Sigmoid colon (tissue), 7 donors: Measurements from ENCODE around the gene SERPINB1. TPM values are rescaled to one million over a fixed set of nuclear protein-coding genes. Genes with fewer than 3 reads are reported as not detected.

Experiments used
- DNase-seq: peaks from one replicate; pipeline ENCODE4 v3.0.0-alpha.2; 2019
- H3K27ac ChIP-seq, 4 donors: fragments of 200-600 bp; sonication (generic); one replicate each; pipeline ENCODE4 v1.5.1; 2016 to 2019; ENCODE audit warnings: mild to moderate bottlenecking in 1 of 4
- H3K27me3 ChIP-seq, 3 donors: fragments of 200-600 bp; sonication (generic); one replicate each; pipeline ENCODE4 v1.5.1; 2019; ENCODE audit warnings: mild to moderate bottlenecking in 1 of 3
- H3K36me3 ChIP-seq, 4 donors: fragments of 200-600 bp; sonication (generic); one replicate each; pipeline ENCODE4 v1.5.1; 2016 to 2019
- H3K4me1 ChIP-seq, 4 donors: fragments of 200-600 bp; sonication (generic); one replicate each; pipeline ENCODE4 v1.5.1; 2017 to 2019
- H3K4me3 ChIP-seq, 4 donors: fragments of 200-600 bp; sonication (generic); one replicate each; pipeline ENCODE4 v1.5.1; 2017 to 2019; ENCODE audit warnings: mild to moderate bottlenecking in 2 of 4, moderate library complexity in 1 of 4
- H3K9me3 ChIP-seq, 4 donors: fragments of 200-600 bp in 3 of 4; sonication (generic) in 3 of 4; one replicate each; pipeline versions ENCODE4 v1.5.1 to v1.6.1; 2013 to 2019
- EP300 ChIP-seq, 4 donors: sonication (generic); formaldehyde crosslinking; IDR thresholded peaks; one replicate each; pipeline ENCODE4 v1.6.1; 2017; ENCODE audit warnings: antibody characterized with exemption in 4 of 4
- POLR2A ChIP-seq, 2 donors: fragments of 450-650 bp; IDR thresholded peaks; one replicate each; pipeline ENCODE4 v1.6.1; 2016; ENCODE audit warnings: antibody characterized with exemption in 2 of 2, mild to moderate bottlenecking in 2 of 2, moderate library complexity in 2 of 2
- POLR2AphosphoS5 ChIP-seq, 4 donors: sonication (generic); formaldehyde crosslinking; IDR thresholded peaks; one replicate each; pipeline ENCODE4 v1.6.1; 2017; ENCODE audit warnings: antibody characterized with exemption in 4 of 4
- WGBS, 2 donors: extraction: QIAGEN DNeasy Blood & Tissue Kit; methylation state at CpG; one replicate each; pipeline ENCODE4 v1.1.7; 2013; 5-methylcytosine and 5-hydroxymethylcytosine counted together
- intact Hi-C: fragments of 100-400 bp; cut with DNase I; formaldehyde crosslinking; loops from one replicate; pipeline ENCODE4 v1.15.1; 2023
- polyA plus RNA-seq, 3 donors: library from polyadenylated mRNA; stranded (reverse); fragments of 200-250 nt; gene quantifications; one replicate each; pipeline ENCODE4 v1.2.3, GENCODE V29; 2013
- total RNA-seq, 4 donors: library from RNA; depleted of rRNA; stranded (reverse); fragments of >200 nt; gene quantifications; one replicate each; pipeline ENCODE4 v1.1.0, GENCODE V29; 2016
- TF ChIP-seq, protein P1 (sequence below), 4 experiments: fragments of 450-650 bp in 3 of 4; fragments of 200-600 bp in 1 of 4; IDR thresholded peaks; one replicate each; pipeline ENCODE4 v1.5.1; 2016 to 2019; ENCODE audit warnings: antibody characterized with exemption in 4 of 4, mild to moderate bottlenecking in 3 of 4, moderate library complexity in 2 of 4
- donor health status: healthy with polysubstance abuse.
- donor health status: Bipolar disorder and iron deficiency.
- donor health status: healthy.

Gene SERPINB1
- total and polyA plus RNA-seq, 7 donors, result 19.6 to 230 (median 88.0) TPM

DNA sequence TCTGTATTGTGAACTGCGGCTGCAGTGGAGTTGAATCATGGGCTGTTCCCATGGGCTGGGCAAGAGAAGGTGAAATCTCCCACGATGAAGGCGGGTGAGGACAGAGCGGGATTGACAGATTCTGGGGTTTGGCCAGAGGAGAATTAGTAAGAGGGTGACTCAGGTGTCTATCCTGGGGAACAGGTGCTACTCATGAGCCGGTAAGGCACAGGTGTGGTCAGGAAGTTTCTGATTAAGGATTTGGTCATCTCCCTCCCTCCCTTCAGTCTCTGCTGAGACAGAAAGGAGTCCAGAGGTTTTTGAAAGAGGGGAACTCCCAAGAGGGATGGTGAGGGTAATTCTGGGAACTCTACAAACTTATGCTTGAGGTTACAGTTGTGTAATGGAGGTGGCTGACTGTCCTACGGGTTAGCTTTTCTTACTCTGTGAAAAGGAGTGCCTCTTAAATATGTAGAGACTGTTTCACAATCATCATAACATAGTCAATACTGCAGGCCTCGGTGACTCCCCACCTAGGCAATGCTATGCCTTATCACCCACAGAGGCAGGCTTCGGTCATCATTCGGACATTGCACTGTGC is 31.5 kb downstream of the SERPINB1 start:
- intact Hi-C loops, result no loop called here
- Histone ChIP-seq H3K4me3 (no peak overlapping the region), H3K27ac (no peak overlapping the region), H3K36me3 (no peaks in the 10 kb centered on the region), H3K27me3 (no peaks in the 10 kb centered on the region), H3K9me3 (no peaks in the 10 kb centered on the region), H3K4me1 (no peaks in the 10 kb centered on the region)
- no peak for DNase-seq
- no peak for TF ChIP-seq EP300 (IDR thresholded peaks at IDR 0.05)
- TF ChIP-seq POLR2AphosphoS5 (IDR thresholded peaks at IDR 0.05), result no peak
- 20 to 63% methylated on average over 9 of the region's 9 CpGs for WGBS, 2 donors

DNA sequence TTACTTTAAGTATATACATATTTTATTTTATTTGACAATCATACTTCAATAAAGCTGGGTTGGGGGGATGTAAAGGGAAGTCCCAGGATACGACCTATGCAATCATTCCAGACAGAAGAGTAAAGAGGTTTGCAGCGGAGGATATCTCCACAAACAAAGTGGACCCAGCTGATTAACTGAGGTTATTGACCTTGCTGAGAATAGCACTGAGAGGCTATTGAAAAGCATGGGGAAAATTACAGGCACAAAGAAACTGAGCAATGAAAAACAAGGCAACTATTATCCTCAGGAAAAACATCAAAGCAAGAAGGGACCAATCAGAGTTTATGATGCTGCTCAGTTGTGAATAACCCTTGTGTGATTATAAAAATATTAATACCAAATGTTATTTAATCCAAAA is 32.6 kb downstream of the SERPINB1 start:
- H3K4me3 ChIP-seq, result no peak overlapping the region
- no peaks in the 10 kb centered on the region for H3K27me3 ChIP-seq
- TF ChIP-seq POLR2AphosphoS5 (IDR thresholded peaks at IDR 0.05) (no peak), POLR2A (IDR thresholded peaks at IDR 0.05) (no peak), EP300 (IDR thresholded peaks at IDR 0.05) (no peak)
- TF ChIP-seq, protein P1, sequence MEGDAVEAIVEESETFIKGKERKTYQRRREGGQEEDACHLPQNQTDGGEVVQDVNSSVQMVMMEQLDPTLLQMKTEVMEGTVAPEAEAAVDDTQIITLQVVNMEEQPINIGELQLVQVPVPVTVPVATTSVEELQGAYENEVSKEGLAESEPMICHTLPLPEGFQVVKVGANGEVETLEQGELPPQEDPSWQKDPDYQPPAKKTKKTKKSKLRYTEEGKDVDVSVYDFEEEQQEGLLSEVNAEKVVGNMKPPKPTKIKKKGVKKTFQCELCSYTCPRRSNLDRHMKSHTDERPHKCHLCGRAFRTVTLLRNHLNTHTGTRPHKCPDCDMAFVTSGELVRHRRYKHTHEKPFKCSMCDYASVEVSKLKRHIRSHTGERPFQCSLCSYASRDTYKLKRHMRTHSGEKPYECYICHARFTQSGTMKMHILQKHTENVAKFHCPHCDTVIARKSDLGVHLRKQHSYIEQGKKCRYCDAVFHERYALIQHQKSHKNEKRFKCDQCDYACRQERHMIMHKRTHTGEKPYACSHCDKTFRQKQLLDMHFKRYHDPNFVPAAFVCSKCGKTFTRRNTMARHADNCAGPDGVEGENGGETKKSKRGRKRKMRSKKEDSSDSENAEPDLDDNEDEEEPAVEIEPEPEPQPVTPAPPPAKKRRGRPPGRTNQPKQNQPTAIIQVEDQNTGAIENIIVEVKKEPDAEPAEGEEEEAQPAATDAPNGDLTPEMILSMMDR (IDR thresholded peaks at IDR 0.05), result no peak
- intact Hi-C loops, result no loop called here
- WGBS, 2 donors, result 54 to 74% methylated on average over 2 of the region's 2 CpGs
- no peak overlapping the region for H3K27ac ChIP-seq
- no peak for DNase-seq
- H3K4me1 ChIP-seq, result no peaks in the 10 kb centered on the region
- H3K36me3 ChIP-seq, result no peaks in the 10 kb centered on the region
- H3K9me3 ChIP-seq, result no peaks in the 10 kb centered on the region

DNA sequence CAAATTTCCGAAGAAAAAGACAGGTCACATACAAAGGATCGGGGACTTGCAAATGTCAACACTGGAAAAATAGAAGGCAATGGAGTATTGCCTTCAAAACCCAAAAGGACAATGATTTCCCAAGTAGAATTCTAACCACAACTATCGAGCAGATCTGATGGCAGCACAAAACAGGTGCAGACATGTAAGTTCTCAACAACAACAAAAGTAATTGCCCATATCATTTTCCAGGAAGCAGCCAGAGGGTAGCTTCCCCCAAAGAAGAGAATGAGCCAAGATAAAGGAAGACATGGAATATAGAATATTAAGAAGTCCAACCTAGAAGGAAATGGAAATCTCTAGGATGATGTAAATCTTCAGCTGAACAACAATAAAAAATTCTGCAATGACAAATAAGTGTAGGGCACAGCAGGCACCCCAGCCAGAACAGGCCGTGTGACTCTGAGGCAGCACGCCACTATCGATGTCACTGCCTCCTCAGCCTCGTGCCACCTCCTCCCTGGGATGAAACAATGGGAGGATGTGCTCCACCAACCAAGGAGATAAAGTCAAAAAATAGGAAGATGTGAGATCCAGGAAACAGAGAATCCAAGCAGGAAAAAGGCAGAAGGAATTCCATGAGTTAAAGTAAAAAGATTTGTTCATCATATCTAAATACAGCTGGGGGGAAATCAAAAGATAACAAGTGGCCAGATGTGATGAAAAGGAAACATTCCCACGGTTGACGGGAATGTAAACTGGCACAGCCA is 34.1 kb downstream of the SERPINB1 start:
- no peak for DNase-seq
- Histone ChIP-seq H3K4me1 (no peaks in the 10 kb centered on the region), H3K36me3 (no peaks in the 10 kb centered on the region), H3K27me3 (no peaks in the 10 kb centered on the region), H3K27ac (no peak overlapping the region), H3K4me3 (no peak overlapping the region), H3K9me3 (no peaks in the 10 kb centered on the region)
- intact Hi-C loops, result no loop called here
- 76 to 77% methylated on average over 9 of the region's 9 CpGs for WGBS, 2 donors
- TF ChIP-seq POLR2AphosphoS5 (IDR thresholded peaks at IDR 0.05) (no peak), EP300 (IDR thresholded peaks at IDR 0.05) (no peak), POLR2A (IDR thresholded peaks at IDR 0.05) (no peak)
- TF ChIP-seq, protein P1 (IDR thresholded peaks at IDR 0.05), result no peak

DNA sequence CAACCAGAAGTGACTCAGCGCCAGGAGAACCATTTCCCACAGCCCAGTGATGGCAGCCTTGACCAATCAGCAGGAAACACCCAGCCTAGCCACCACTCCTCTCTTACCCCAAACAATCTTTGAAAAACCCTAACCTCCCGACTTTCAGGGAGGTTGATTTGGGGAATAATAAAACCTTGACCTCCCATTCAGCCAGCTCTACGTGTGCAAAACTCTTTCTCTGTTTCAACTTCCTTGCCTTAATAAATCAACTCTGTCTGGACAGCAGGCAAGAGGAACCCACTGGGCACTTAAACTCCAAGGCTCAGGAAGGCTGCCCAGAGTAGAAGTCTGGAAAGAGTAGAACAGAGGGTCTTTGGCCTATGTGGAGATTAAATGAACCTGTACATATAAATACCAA is 35.0 kb downstream of the SERPINB1 start:
- TF ChIP-seq POLR2AphosphoS5 (IDR thresholded peaks at IDR 0.05), result no peak
- no peak for TF ChIP-seq POLR2A (IDR thresholded peaks at IDR 0.05)
- TF ChIP-seq EP300 (IDR thresholded peaks at IDR 0.05), result no peak
- TF ChIP-seq, protein P1 (IDR thresholded peaks at IDR 0.05), result no peak
- Histone ChIP-seq H3K9me3 (no peaks in the 10 kb centered on the region), H3K4me1 (no peaks in the 10 kb centered on the region), H3K27ac (no peak overlapping the region), H3K4me3 (no peak overlapping the region), H3K27me3 (no peaks in the 10 kb centered on the region), H3K36me3 (no peaks in the 10 kb centered on the region)
- no peak for DNase-seq
- WGBS, 2 donors, result 72 to 86% methylated on average over 3 of the region's 3 CpGs
- intact Hi-C loops, result no loop called here

DNA sequence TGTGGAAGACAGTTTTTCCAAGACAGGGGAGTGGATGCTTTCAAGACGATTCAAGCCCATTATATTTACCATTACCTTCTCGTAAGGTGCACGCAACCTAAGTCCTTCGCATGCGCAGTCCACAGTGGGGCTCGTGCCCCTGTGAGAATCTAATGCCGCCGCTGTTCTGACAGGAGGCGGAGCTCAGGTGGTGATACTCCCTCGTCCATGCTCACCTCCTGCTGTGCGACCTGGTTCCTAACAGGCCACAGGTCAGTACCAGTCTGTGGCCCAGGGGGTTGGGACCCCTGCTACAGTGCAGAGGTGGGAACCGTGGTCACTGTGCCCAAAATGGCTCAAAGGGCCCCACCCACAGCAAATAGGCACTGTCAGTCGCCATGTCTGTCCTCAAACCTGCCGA is 36.6 kb downstream of the SERPINB1 start:
- DNase-seq, result no peak
- Histone ChIP-seq H3K9me3 (no peaks in the 10 kb centered on the region), H3K36me3 (no peaks in the 10 kb centered on the region), H3K4me1 (no peaks in the 10 kb centered on the region), H3K4me3 (no peak overlapping the region), H3K27me3 (no peaks in the 10 kb centered on the region), H3K27ac (no peak overlapping the region)
- intact Hi-C loops, result no loop called here
- no peak for TF ChIP-seq POLR2A (IDR thresholded peaks at IDR 0.05)
- TF ChIP-seq, protein P1 (IDR thresholded peaks at IDR 0.05), result no peak
- no peak for TF ChIP-seq POLR2AphosphoS5 (IDR thresholded peaks at IDR 0.05)
- TF ChIP-seq EP300 (IDR thresholded peaks at IDR 0.05), result no peak
- 96 to 97% methylated on average over 14 of the region's 14 CpGs for WGBS, 2 donors
